Liver (tissue), 9 donors: ENCODE measurements around the gene XK. TPM values are rescaled to one million over a fixed set of nuclear protein-coding genes. Genes with fewer than 3 reads are reported as not detected.

Source experiments
- DNase-seq: peaks from one replicate; pipeline ENCODE4 v3.0.0-alpha.2; 2017; ENCODE audit warnings: low spot score
- H3K27ac ChIP-seq, 2 donors: one replicate each; pipeline ENCODE4 v1.7.0; 2013; ENCODE audit warnings: inconsistent platforms in 2 of 2, low read length in 2 of 2, control low read depth in 1 of 2, low read depth in 1 of 2, mild to moderate bottlenecking in 1 of 2
- H3K27me3 ChIP-seq, 4 donors: one replicate each; pipeline versions ENCODE4 v1.6.1 to v1.7.0; 2013; ENCODE audit warnings: low read length in 3 of 4, inconsistent platforms in 1 of 4, mild to moderate bottlenecking in 1 of 4, moderate library complexity in 1 of 4; ENCODE audit not compliant: control insufficient read depth in 4 of 4, insufficient read depth in 4 of 4
- H3K36me3 ChIP-seq, 4 donors: one replicate each; pipeline versions ENCODE4 v1.6.1 to v1.7.0; 2013; ENCODE audit warnings: low read length in 3 of 4, mild to moderate bottlenecking in 3 of 4, low read depth in 1 of 4, moderate library complexity in 1 of 4; ENCODE audit not compliant: control insufficient read depth in 4 of 4, insufficient read depth in 3 of 4
- H3K4me1 ChIP-seq, 4 donors: one replicate each; pipeline versions ENCODE4 v1.6.1 to v1.7.0; 2013; ENCODE audit warnings: low read length in 3 of 4, mild to moderate bottlenecking in 3 of 4, moderate library complexity in 1 of 4; ENCODE audit not compliant: control insufficient read depth in 4 of 4, insufficient read depth in 4 of 4
- H3K4me3 ChIP-seq, 3 donors: one replicate each; pipeline versions ENCODE4 v1.6.1 to v1.7.0; 2013; ENCODE audit warnings: low read length in 3 of 3, control low read depth in 1 of 3, low read depth in 1 of 3, mild to moderate bottlenecking in 1 of 3
- H3K9ac ChIP-seq, 2 donors: one replicate each; pipeline ENCODE4 v1.7.0; 2013; ENCODE audit warnings: low read length in 2 of 2, mild to moderate bottlenecking in 2 of 2, moderate library complexity in 2 of 2, control low read depth in 1 of 2, low read depth in 1 of 2
- H3K9me3 ChIP-seq, 4 donors: one replicate each; pipeline versions ENCODE4 v1.6.1 to v1.7.0; 2013; ENCODE audit warnings: low read length in 3 of 4; ENCODE audit not compliant: control insufficient read depth in 4 of 4
- ATF3 ChIP-seq: IDR thresholded peaks from 2 replicates; pipeline ENCODE4 v1.6.1; 2016; ENCODE audit warnings: antibody characterized with exemption
- CTCF ChIP-seq: fragments of 150-350 bp; IDR thresholded peaks from 2 replicates; pipeline ENCODE4 v1.5.1; 2017; ENCODE audit warnings: improper control_type of control experiment, low read depth, low read length; ENCODE audit not compliant: missing input control
- GABPA ChIP-seq, 2 donors: IDR thresholded peaks in 1 of 2; conservative IDR thresholded peaks in 1 of 2; 2 replicates each; pipeline ENCODE4 v1.6.1; 2016; ENCODE audit warnings: antibody characterized with exemption in 2 of 2, mild to moderate bottlenecking in 1 of 2, moderate library complexity in 1 of 2
- JUND ChIP-seq, 2 donors: IDR thresholded peaks; 2 replicates each; pipeline ENCODE4 v1.6.1; 2016; ENCODE audit warnings: antibody characterized with exemption in 2 of 2
- REST ChIP-seq: IDR thresholded peaks from 2 replicates; pipeline ENCODE4 v1.6.1; 2016; ENCODE audit warnings: antibody characterized with exemption, mild to moderate bottlenecking
- RXRA ChIP-seq, 2 donors: IDR thresholded peaks; 2 replicates each; pipeline ENCODE4 v1.6.1; 2017 to 2018; ENCODE audit warnings: antibody characterized with exemption in 2 of 2, mild to moderate bottlenecking in 1 of 2
- TAF1 ChIP-seq: conservative IDR thresholded peaks from 2 replicates; pipeline ENCODE4 v1.6.1; 2016; ENCODE audit warnings: antibody characterized with exemption, mild to moderate bottlenecking
- ZBTB33 ChIP-seq: IDR thresholded peaks from 2 replicates; pipeline ENCODE4 v1.6.1; 2016; ENCODE audit warnings: antibody characterized with exemption
- polyA plus RNA-seq, 2 donors: library from polyadenylated mRNA; stranded (reverse) in 1 of 2; unstranded in 1 of 2; fragments of 200-250 nt in 1 of 2; fragments of >200 nt in 1 of 2; fragmentation: Nextera tagmentation in 1 of 2; extraction: Ambion mirVana in 1 of 2; gene quantifications; one replicate each; pipeline versions ENCODE4 v1.2.1 to v1.2.3, GENCODE V29; 2013 to 2015
- total RNA-seq, 2 donors: library from RNA; depleted of rRNA; stranded (reverse); fragments of >200 nt; gene quantifications; one replicate each; pipeline ENCODE4 v1.2.3, GENCODE V29; 2014
- donor health status: healthy.
- donor health status: healthy.
- donor health status: healthy.
- donor health status: healthy.
- donor health status: healthy.

Gene XK
- total and polyA plus RNA-seq, 4 donors = 0.83 to 68.4 (median 2.0) TPM

- no peak overlapping the region for H3K27ac ChIP-seq
- no peaks in the 10 kb centered on the region for H3K9me3 ChIP-seq
- no peak for DNase-seq
These were observed 1.2 kb upstream of the XK start for GRCh38 chrX:37684426-37684825.

More at GRCh38 chrX:37684426-37684825, 1.2 kb upstream of the XK start:
- H3K36me3 ChIP-seq = no peaks in the 10 kb centered on the region
- peaks cover 0 to 6% (median 1%) of the 10 kb centered on the region in 4 donors for H3K4me1 ChIP-seq
- no peak overlapping the region for H3K9ac ChIP-seq
- H3K4me3 ChIP-seq = no peak overlapping the region
- TF ChIP-seq RXRA (IDR thresholded peaks at IDR 0.05) = no peak
- TF ChIP-seq CTCF = no peak
- no peak for TF ChIP-seq ATF3
- TF ChIP-seq JUND (IDR thresholded peaks at IDR 0.05) = no peak
- no peak for TF ChIP-seq GABPA (IDR thresholded peaks at IDR 0.05 in 1 of 2, conservative IDR thresholded peaks at IDR 0.05 in 1 of 2)
- TF ChIP-seq REST = no peak
- TF ChIP-seq ZBTB33 = no peak
- no peak for TF ChIP-seq TAF1
- no peaks in the 10 kb centered on the region for H3K27me3 ChIP-seq
